HL-60 (cell line): ENCODE measurements around the gene LONP2.

ENCODE experiments used
- CTCF ChIP-seq: IDR thresholded peaks from one replicate; pipeline ENCODE4 v1.5.1; 2011; ENCODE audit warnings: low read length, control low read depth, inconsistent platforms; ENCODE audit not compliant: insufficient read depth
- GABPA ChIP-seq: IDR thresholded peaks from 2 replicates; pipeline ENCODE4 v1.6.1; 2012; ENCODE audit warnings: low read depth
- POLR2AphosphoS5 ChIP-seq: IDR thresholded peaks from 2 replicates; pipeline ENCODE4 v1.6.1; 2012; ENCODE audit warnings: low read depth
- REST ChIP-seq: IDR thresholded peaks from 2 replicates; pipeline ENCODE4 v1.6.1; 2012; ENCODE audit warnings: low read depth; ENCODE audit not compliant: insufficient replicate concordance

GRCh38 chr16:48395375-48395774, 151.3 kb downstream of the LONP2 start:
- TF ChIP-seq REST (no peak), CTCF (no peak), POLR2AphosphoS5 (no peak), GABPA (no peak)
